Head of caudate nucleus (tissue), 42 donors: Measurements from ENCODE around the gene BMERB1.
"Not testable (repeated sequence)": the region's sequence is repeated elsewhere in the genome, so short reads cannot be mapped to it uniquely, and the experiment has no call there.

Experiments
- DNase-seq, 42 donors: peaks; one replicate each; pipeline versions ENCODE4 v3.0.0 to v3.0.0-alpha.2; 2020 to 2021; ENCODE audit warnings: mixed read lengths in 7 of 42
- intact Hi-C: fragments of 100-400 bp; cut with DNase I; formaldehyde crosslinking; loops from one replicate; pipeline ENCODE4 v1.15.0; 2022

Gene BMERB1

DNA sequence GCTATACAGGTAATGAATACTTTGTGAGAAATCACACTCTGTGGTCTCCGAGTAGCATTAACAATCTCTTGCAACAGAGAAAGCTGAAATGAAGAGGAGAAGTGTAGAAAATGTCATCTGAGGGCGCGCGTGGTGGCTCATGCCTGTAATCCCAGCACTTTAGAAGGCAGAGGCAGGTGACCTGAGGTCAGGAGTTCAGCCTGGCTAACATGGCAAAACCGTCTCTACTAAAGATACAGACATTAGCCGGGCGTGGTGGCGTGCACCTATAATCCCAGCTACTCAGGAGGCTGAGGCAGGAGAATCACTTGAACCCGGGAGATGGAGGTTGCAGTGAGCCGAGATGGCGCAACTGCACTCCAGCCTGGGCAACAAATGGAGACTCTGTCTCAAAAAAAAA is 20.5 kb downstream of the BMERB1 start:
- intact Hi-C loops = not testable (repeated sequence)

DNA sequence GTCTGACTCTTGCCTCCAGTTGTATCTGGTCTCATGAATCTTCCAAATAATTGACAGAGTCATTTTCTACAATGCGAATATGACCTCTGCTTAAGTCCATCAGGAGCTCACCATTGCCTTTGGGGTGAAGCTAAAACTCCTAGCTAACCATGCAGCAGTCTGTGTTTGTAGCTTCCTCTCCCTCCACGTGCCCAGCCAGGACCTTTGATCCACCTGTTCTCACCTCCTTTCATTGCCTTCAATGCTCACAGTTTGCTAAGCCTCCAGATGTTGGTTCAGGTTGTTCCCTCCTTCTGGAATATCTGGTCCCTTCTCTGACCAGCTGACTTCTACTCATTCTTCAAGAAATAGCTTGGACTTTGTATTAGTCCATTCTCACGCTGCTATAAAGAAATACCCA is 23.0 kb downstream of the BMERB1 start:
- intact Hi-C loops = no loop called here

More for the DNA sequence above, 20.5 kb downstream of the BMERB1 start:
- peak in 1 of 42 donors; percentile 24 for DNase-seq

GRCh38 chr16:15457958-15458357 is 23.6 kb downstream of the BMERB1 start:
- DNase-seq = peak in 1 of 42 donors; percentile 12

More for the DNA sequence above, 23.0 kb downstream of the BMERB1 start:
- DNase-seq = peak in 1 of 42 donors; percentile 5

DNA sequence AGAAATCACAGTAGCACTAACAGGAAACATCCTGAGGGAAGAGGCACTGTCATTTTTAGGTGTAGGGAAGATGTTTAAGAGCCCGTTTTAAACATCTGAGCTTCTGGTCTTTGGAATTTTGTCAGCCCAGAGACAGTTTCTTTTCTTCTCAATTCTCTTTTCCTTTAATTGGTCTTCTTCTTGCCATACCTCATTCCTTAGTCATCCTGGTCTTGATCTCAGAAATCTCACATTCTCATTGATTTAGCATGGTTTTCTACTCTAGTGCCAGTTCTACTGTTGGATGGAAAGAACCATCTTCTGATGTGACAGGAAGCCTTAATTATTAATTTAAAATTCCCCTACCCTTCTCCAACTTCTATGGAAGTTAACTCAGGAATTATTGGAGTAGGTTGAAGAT is 25.4 kb downstream of the BMERB1 start:
- no peak for DNase-seq
- intact Hi-C loops = no loop called here

More at GRCh38 chr16:15457958-15458357, 23.6 kb downstream of the BMERB1 start:
- intact Hi-C loops = no loop called here

DNA sequence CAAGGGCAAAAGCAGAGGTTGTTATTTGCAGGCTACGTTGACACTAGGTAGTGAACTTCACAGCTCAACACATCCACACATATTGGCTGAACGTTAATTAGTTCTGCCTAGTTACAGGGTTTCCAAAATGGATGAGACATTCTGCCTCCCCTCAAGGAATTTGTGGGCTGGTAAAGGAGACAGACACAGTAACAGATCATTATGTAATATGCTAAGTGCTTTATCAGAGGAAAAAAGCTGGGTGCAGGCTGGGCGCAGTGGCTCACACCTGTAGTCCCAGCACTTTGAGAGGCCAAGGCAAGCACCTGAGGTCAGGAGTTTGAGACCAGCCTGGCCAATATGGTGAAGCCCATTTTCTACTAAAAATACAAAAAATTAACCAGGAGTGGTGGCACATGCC is 26.2 kb downstream of the BMERB1 start:
- intact Hi-C loops = no loop called here
- peak in 21 of 42 donors; percentile 6 to 68 (median 24) for DNase-seq

GRCh38 chr16:15461376-15461775 is 27.0 kb downstream of the BMERB1 start:
- intact Hi-C loops = no loop called here
- peak in 1 of 42 donors; percentile 8 for DNase-seq

DNA sequence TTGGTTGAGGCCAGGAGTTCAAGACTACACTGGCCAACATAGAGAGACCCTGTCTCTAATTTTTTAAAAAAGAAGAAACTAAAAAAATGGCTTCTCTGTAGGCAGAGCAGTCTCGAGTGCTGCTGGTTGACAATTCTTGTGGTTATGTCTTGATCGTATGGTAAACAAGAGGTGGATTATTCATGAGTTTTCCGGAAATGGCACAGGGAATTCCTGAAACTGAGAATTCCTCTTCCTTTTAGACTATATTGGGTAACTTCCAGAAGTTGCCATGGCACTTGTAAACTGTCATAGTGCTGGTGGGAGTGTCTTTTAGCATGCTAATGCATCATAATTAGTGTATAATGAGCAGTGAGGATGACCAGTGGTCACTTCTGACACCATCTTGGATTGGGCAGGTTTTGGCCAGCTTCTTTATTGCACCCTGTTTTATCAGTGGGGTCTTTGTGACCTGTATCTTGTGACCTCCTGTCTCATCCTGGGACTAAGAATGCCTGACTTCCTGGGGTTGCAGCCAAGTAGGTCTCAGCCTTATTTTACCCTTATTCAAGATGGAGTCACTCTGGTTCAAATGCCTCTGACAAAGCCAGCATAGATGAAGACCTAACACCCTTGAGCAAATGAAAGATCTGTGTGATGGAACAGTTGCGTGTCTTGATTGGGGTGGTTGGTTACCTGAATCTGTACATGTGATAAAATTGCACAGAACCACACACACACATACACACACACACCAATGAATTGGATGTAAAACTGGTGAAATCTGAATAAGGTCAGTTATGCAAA is 30.2 kb downstream of the BMERB1 start:
- peak in 1 of 42 donors; percentile 4 for DNase-seq
- intact Hi-C loops = no loop called here

- intact Hi-C loops = no loop called here
- DNase-seq = no peak
Measured at GRCh38 chr16:15466131-15466530, 31.7 kb downstream of the BMERB1 start.

DNA sequence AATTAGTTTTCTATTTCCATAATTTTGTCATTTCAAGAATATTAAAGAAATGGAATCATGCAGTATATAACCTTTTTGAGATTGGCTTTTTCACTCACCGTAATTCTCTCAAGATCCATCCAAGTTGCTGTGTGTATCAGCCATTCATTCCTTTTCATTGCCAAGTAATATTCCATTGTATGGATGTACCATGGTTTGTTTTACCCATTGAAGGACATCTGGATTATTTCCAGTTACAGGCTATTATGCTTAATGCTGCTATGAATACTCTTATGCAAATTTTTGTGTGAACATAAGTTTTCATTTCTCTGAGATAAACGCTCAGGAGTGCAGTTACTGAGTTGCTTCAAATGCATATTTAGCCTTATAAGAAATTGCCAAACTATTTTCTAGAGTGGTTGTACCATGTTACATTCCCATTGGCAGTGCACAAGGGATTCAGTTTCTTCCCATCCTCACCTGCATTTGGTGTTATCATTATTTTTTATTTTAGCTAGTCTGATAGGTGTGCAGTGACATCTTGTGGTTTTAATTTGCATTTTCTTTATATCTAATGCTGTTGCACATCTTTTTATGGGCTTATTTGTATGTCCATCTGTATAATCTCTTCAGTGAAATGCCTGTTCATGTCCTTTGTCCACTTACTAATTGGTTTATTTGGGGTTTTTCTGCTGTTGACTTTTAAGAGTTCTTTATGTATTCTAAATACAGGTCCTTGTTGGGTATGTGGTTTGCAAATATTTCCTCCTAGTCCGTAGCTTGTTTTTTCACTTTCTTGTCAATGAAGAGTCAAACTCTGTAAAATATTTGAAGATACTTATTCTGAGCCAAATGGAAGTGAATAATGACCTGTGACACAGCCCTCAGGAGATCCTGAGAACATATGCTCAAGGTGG is 32.7 kb downstream of the BMERB1 start:
- peak in 1 of 42 donors; percentile 1 for DNase-seq
- intact Hi-C loops = no loop called here

DNA sequence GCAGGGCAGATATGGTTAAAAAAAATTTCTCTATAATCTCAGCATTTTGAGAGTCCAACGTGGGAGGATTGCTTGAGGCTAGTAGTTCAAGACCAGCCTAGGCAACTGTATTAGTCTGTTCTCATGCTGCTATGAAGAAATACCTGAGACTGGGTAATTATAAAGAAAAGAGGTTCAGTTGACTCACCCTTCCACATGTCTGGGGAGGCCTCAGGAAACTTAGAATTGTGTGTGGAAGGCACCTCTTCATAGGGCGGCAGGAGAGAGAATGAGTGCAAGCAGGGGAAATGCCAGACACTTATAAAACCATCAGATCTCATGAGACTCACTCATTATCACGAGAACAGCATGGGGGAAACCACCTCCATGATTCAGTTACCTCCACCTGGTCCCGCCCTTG is 42.6 kb downstream of the BMERB1 start:
- DNase-seq, intact Hi-C loops: not testable (repeated sequence)

DNA sequence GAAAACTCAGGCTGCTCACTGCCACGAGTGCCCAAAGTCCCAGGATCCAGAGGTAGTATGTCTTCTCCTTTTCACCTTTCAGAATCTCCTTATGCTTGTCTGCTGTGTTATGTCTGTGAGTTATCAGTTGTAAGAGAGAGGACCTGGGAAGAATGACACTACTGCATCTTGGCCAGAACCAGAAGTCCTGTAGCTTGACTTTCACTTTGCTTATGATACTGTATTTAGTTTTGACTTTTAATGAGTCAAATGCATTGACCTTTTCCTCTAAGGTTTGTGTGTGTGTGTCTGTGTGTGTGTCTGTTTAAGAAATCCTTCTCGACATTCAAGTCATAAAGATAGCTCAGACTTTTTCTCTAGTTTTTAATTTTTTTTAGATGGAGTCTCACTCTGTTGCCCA is 43.4 kb downstream of the BMERB1 start:
- peak in 1 of 42 donors; percentile 19 for DNase-seq
- intact Hi-C loops = no loop called here

- intact Hi-C loops = no loop called here
- peak; percentile 16 to 91 (median 66) for DNase-seq
Measured at GRCh38 chr16:15482068-15482747, 47.8 kb downstream of the BMERB1 start.

GRCh38 chr16:15482748-15483298 is 48.4 kb downstream of the BMERB1 start:
- DNase-seq = peak in 1 of 42 donors; percentile 3
- intact Hi-C loops = no loop called here

DNA sequence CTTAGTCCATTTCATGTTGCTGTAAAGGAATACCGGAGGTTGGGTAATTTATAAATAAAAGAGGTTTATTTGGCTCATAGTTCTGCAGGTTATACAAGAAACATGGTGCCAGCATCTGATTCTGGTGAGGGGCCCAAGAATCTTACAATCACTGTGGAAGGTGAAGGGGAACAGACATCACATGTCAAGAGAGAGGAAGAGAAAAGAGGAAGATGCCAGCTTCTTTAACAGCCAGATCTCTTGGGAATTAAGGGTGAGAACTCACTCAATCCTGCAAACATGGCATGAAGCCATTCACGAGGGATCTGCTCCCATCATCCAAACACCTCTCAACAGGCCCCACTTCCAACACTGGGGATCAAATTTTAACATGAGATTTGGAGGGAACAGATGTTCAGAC is 49.5 kb downstream of the BMERB1 start:
- peak in 4 of 42 donors; percentile 3 to 18 (median 10) for DNase-seq
- intact Hi-C loops = no loop called here

GRCh38 chr16:15484662-15485061 is 50.3 kb downstream of the BMERB1 start:
- DNase-seq = no peak
- intact Hi-C loops = no loop called here

DNA sequence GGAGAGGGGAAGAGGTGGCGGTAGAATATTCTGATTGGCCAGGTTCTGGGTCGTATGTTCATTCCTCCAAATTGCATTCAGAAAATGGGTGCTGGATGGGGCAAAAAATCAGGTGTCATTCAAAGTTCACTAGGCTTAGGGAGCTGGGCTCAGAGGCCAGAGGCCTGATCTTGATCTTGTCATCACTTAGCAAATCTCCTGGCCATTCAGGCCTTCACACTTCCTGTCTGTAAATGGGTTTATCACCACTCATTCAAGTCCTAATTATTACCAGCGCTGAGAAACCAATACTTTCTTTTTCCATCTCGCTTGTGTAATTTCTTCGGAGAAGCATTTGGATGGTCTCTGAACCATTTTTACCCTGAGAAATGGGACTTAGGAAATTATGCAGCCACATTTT is 50.8 kb downstream of the BMERB1 start:
- intact Hi-C loops = no loop called here
- peak in 1 of 42 donors; percentile 3 for DNase-seq

GRCh38 chr16:15486661-15487060 is 52.3 kb downstream of the BMERB1 start:
- DNase-seq = no peak
- intact Hi-C loops = no loop called here

DNA sequence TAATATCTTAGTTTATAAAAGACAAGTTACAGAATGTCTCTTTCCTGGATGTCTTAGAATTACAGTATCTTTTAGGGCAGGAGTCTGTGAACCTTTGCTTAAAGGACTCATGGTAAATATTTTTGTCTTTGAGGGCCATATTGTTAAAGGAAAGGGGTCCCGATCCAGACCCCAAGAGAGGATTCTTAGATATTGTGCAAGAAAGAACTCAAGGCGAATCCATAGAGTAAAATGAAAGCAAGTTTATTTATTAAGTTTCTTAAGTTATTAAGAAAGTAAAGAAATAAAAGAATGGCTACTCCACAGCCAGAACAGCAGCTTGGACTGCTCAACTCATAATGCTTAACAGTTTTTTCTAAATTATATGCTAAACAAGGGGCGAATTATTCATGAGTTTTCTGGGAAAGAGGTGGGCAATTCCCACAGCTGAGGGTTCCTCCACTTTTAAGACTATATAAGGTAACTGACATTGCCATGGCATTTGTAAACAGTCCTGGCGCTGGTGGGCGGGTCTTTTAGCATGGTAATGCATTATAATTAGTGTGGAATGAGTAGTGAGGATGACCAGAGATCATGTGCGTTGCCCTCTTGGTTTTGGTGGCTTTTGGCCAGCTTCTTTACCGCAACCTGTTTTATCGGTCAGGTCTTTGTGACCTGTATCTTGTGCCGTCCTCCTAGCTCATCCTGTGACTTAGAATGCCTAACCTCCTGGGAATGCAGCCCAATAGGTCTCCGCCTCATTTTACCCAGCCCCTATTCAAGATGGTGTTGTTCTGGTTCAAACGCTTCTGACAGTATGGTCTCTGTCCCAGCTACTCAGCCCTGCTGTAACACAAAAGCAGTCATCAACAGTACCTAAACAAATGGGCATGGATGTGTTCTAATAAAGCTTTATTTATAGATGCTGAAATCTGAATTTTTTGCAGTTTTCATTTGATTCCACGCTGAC is 53.2 kb downstream of the BMERB1 start:
- intact Hi-C loops = no loop called here
- DNase-seq = peak in 2 of 42 donors; percentile 2 to 6
